RWPE1 (cell line): ENCODE data around the gene ATPAF1.

Experiments used
- CTCF ChIA-PET: fragments of 350-600 bp; sonication (Branson Sonifier 250); formaldehyde crosslinking; extraction: SDS; loops from one replicate; lab custom pipeline; 2021; lab: Yijun Ruan, JAX
- POLR2A ChIA-PET: fragments of 400-600 bp; formaldehyde crosslinking; extraction: SDS; loops from one replicate; lab custom pipeline; 2020; ENCODE audit warnings: antibody characterized with exemption; ENCODE audit not compliant: low non-redundant PET; lab: Yijun Ruan, JAX
- DNase-seq: peaks from one replicate; pipeline ENCODE4 v3.0.0; 2012; ENCODE audit warnings: low spot score
- H3K27ac ChIP-seq: fragments of 450-650 bp; 2 replicates; pipeline ENCODE4 v1.5.1; 2017
- CTCF ChIP-seq: fragments of 450-650 bp; conservative IDR thresholded peaks from 2 replicates; pipeline ENCODE4 v1.5.1; 2017; ENCODE audit warnings: low read depth, mild to moderate bottlenecking

Gene ATPAF1

GRCh38 chr1:46682064-46682463 is 13.9 kb upstream of the ATPAF1 start:
- no peak for DNase-seq
- no peak overlapping the region for H3K27ac ChIP-seq
- ChIA-PET POLR2A (no interaction called here), CTCF (interaction anchor here (0.5 kb wide), 1 partner anchor 235 kb away, joined by 3 read pairs; no protein-coding TSS in a partner anchor)
- no peak for TF ChIP-seq CTCF

DNA sequence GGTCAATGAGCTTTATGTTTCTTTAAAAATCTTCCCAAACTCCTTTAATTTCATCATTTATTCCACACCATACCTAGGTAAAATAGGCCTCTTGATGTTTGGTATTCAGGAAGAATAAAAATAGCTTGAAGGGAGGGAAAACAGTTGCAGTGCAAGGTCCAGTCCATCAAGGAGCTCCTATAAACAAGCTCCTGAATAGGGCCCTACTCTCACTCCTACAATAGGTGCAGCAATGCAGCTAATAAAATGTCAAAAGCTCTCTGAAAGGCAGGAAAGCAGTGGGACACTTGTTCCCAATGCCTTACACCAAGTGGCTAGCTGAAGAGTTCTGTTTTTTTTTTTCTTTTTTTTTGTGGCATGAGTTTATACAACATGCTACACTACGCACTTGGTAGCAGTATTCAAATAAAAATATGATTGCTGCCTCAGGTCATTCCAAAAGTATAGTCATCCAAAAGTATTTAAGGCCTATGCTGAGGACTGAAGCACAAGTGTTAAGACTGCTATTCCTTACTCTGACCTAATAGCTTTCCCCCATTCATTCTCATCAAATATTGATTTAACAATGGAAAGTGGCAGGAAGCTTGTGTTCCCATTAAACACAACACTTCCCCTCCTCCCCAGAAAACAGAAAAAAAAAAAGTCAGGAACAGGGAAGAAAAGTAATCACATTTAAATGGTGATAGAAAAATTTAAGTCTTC is 13.3 kb upstream of the ATPAF1 start:
- CTCF ChIA-PET: interaction anchor here (0.5 to 0.6 kb wide), 2 partner anchors 15 to 234 kb away, joined by 3 to 7 read pairs; no protein-coding TSS in a partner anchor
- no peak for DNase-seq
- POLR2A ChIA-PET: no interaction called here
- TF ChIP-seq CTCF: no peak
- H3K27ac ChIP-seq: no peak overlapping the region

- CTCF ChIA-PET: interaction anchor here (0.6 to 0.9 kb wide), 2 partner anchors 45 to 46 kb away, joined by 3 to 7 read pairs; no protein-coding TSS in a partner anchor
- no peak for DNase-seq
- no peak overlapping the region for H3K27ac ChIP-seq
- POLR2A ChIA-PET: interaction anchor here (0.5 kb wide), 1 partner anchor 49 kb away, joined by 3 read pairs; no protein-coding TSS in a partner anchor
- no peak for TF ChIP-seq CTCF
Measured at GRCh38 chr1:46679789-46680573, 11.8 kb upstream of the ATPAF1 start.

DNA sequence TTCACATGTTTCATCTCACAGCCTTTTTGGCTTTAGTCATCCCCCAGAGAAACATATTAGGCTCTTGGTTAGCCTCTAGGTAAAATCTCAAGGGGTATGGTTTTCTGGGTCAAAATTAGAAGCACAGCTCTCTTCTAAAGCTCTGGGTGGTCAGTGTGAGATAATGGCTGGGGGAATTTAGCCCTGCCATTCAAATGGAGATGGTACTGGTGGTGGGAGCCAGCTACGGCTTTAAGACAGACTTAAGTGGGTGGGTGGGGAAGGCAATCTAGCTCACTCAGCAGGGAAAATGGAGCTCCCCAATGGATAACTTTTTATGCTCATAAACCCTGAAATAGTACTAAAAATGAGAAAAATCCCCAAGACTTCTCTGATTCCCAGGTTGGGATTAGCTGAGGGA is 9.2 kb upstream of the ATPAF1 start:
- H3K27ac ChIP-seq: no peak overlapping the region
- DNase-seq: no peak
- TF ChIP-seq CTCF: no peak
- POLR2A ChIA-PET: interaction anchor here (0.7 kb wide), 1 partner anchor 102 kb away, joined by 3 read pairs; no protein-coding TSS in a partner anchor
- CTCF ChIA-PET: no interaction called here

DNA sequence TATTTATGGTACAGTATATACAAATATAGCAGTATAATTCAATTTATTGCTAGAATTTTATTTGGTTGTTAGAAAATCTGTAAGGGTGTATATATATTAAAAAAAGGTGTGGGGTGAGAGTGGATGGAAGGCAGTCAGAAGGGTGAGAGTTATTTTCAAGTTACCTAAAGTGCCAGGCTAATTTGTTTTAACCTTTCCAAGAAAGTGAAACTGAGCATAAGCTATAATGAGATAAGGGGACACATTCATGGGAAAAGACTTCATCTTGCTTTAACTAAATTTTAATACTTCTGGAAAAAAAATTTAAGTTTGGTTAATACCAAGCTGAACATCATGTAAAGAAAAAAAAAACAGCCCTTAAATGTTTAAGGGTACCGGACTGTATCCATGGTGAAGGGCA is 8.4 kb upstream of the ATPAF1 start:
- TF ChIP-seq CTCF: no peak
- ChIA-PET POLR2A (interaction anchor here (0.7 kb wide), 1 partner anchor 101 kb away, joined by 3 read pairs; no protein-coding TSS in a partner anchor), CTCF (interaction anchor here (0.7 kb wide), 1 partner anchor 11 kb away, joined by 3 read pairs; no protein-coding TSS in a partner anchor)
- DNase-seq: no peak
- no peak overlapping the region for H3K27ac ChIP-seq

DNA sequence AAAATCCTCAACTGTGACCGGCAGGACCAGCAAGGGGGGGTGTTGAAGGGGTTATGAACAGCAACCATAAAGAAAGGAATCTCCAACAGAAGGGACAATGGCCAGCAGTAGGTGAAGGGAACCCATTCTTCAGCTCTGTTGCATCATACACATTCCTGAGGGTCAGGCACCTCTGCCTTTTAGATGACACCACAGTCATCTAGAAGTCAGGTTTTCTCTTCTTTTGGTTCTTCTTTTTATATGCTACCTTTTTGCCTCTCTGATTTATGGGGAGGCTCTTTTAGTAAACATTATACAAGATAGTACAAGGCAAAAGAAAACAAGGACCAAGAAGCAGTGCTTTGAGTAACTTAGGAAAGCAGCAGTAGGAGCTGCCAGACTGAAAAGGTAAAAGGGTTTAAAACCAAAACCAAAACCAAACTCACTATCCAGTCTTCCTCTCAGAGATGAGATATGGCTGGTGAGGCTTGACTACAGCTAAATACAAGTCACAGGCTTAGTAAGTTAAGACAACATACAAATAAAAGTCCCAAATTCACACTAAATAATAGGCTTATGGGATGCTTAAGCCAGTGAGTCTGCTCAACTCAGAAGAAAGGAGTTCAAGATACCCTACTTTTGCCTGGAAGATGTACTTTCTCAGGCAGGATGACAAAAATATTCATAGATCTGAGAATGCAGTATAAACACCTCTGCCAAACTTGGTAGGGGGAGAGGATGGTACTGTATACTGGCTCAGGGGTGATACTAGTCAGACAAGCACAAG is 7.6 kb upstream of the ATPAF1 start:
- ChIA-PET POLR2A (no interaction called here), CTCF (no interaction called here)
- no peak for TF ChIP-seq CTCF
- no peak for DNase-seq
- no peak overlapping the region for H3K27ac ChIP-seq
